Vagina (tissue), 2 donors: ENCODE results near the gene POLRMT.
A peak's percentile ranks its signal among the peaks of the same experiment; 100 is the strongest.

Experiments
- POLR2A ChIP-seq, 2 donors: fragments of 450-650 bp; IDR thresholded peaks; one replicate each; pipeline ENCODE4 v1.6.1; 2017; ENCODE audit warnings: antibody characterized with exemption in 2 of 2, mild to moderate bottlenecking in 2 of 2, moderate library complexity in 2 of 2
- POLR2AphosphoS5 ChIP-seq, 2 donors: sonication (generic); formaldehyde crosslinking; IDR thresholded peaks; one replicate each; pipeline ENCODE4 v1.9.0; 2017; ENCODE audit warnings: antibody characterized with exemption in 2 of 2, mild to moderate bottlenecking in 2 of 2, low read depth in 1 of 2; ENCODE audit not compliant: insufficient read depth in 1 of 2
- TF ChIP-seq, protein P1 (sequence below), 3 experiments: fragments of 450-650 bp in 2 of 3; fragments of 200-600 bp in 1 of 3; sonication (generic) in 1 of 3; IDR thresholded peaks; one replicate each; pipeline ENCODE4 v1.5.1; 2017 to 2019; ENCODE audit warnings: antibody characterized with exemption in 3 of 3, mild to moderate bottlenecking in 2 of 3, moderate library complexity in 2 of 3

DNA sequence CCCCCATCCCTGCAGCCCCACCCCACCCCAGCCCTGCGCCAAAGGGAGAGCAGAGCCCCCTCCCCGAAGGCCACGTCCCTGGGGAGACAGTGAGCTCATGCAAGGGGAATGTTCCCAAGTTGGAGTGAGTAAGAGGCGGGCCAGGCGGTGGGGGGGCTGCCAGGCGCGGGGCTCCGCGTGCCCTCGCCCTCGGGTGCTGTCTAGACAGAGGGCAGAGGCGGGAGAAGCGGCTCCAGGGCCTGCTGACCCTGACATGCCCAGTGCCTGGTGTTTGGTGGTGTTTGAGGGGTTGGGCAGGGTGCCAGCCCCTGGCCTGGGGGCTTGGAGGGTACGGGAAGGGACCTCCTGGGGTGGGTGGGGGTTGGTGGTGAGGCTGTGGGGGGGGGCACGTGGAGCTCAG is 43.9 kb upstream of the POLRMT start:
- TF ChIP-seq, protein P1, sequence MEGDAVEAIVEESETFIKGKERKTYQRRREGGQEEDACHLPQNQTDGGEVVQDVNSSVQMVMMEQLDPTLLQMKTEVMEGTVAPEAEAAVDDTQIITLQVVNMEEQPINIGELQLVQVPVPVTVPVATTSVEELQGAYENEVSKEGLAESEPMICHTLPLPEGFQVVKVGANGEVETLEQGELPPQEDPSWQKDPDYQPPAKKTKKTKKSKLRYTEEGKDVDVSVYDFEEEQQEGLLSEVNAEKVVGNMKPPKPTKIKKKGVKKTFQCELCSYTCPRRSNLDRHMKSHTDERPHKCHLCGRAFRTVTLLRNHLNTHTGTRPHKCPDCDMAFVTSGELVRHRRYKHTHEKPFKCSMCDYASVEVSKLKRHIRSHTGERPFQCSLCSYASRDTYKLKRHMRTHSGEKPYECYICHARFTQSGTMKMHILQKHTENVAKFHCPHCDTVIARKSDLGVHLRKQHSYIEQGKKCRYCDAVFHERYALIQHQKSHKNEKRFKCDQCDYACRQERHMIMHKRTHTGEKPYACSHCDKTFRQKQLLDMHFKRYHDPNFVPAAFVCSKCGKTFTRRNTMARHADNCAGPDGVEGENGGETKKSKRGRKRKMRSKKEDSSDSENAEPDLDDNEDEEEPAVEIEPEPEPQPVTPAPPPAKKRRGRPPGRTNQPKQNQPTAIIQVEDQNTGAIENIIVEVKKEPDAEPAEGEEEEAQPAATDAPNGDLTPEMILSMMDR (IDR thresholded peaks at IDR 0.05) = no peak
- TF ChIP-seq POLR2A (IDR thresholded peaks at IDR 0.05) = no peak
- peak; percentile 9 to 79 for TF ChIP-seq POLR2AphosphoS5 (IDR thresholded peaks at IDR 0.05; ENCODE audit: insufficient read depth in 1 of 2, low read depth in 1 of 2)
